Caco-2 (cell line): ENCODE data around the gene RNU7-1. TPM values are rescaled to one million over a fixed set of nuclear protein-coding genes. Genes with fewer than 3 reads are reported as not detected.

Experiments used
- BruUV-seq: library from RNA; stranded (reverse); fragments of 400-500 nt; replicated peaks from 2 replicates; lab custom pipeline; 2021; lab: Mats Ljungman, UMichigan
- CTCF ChIA-PET: fragments of 300-600 bp; sonication (Branson Sonifier 250); formaldehyde crosslinking; loops from one replicate; lab custom pipeline; 2022; ENCODE audit warnings: antibody characterized with exemption; lab: Charles Lee
- POLR2A ChIA-PET: fragments of 300-600 bp; sonication (Branson Sonifier 250); formaldehyde crosslinking; loops from one replicate; lab custom pipeline; 2022; ENCODE audit warnings: antibody characterized with exemption; lab: Charles Lee
- DNase-seq, 2 experiments: peaks; one replicate each; pipeline versions ENCODE4 v3.0.0 to v3.0.0-alpha.2; 2020 to 2022
- H3K27me3 ChIP-seq: replicated peaks from 2 replicates; pipeline ENCODE4 v1.6.0; 2011; ENCODE audit warnings: low read length; ENCODE audit not compliant: control insufficient read depth, insufficient read depth
- H3K36me3 ChIP-seq: 2 replicates; pipeline ENCODE4 v1.5.1; 2011; ENCODE audit warnings: low read length; ENCODE audit not compliant: control insufficient read depth, insufficient read depth
- H3K4me1 ChIP-seq: fragments of 250-450 bp; sonication (Bioruptor Pico); 2 replicates; pipeline ENCODE4 v1.5.1; 2020; ENCODE audit warnings: mild to moderate bottlenecking
- H3K4me3 ChIP-seq: 2 replicates; pipeline ENCODE4 v1.5.1; 2011; ENCODE audit warnings: low read depth, mild to moderate bottlenecking, control low read depth, low read length
- H3K9me3 ChIP-seq: fragments of 250-450 bp; sonication (Bioruptor Pico); 2 replicates; pipeline ENCODE4 v1.5.1; 2020; ENCODE audit warnings: mild to moderate bottlenecking, moderate library complexity
- H3K27ac Mint-ChIP-seq: one replicate; pipeline ENCODE4 v1.8.0; 2022; ENCODE audit warnings: mixed read lengths; ENCODE audit not compliant: unreplicated experiment
- H3K27me3 Mint-ChIP-seq: one replicate; pipeline ENCODE4 v1.8.0; 2022; ENCODE audit warnings: mixed read lengths; ENCODE audit not compliant: insufficient read depth, unreplicated experiment
- H3K36me3 Mint-ChIP-seq: one replicate; pipeline ENCODE4 v1.8.0; 2022; ENCODE audit warnings: mild to moderate bottlenecking, mixed read lengths; ENCODE audit not compliant: insufficient read depth, unreplicated experiment
- H3K4me1 Mint-ChIP-seq: one replicate; pipeline ENCODE4 v1.8.0; 2022; ENCODE audit warnings: low read depth, mixed read lengths; ENCODE audit not compliant: unreplicated experiment
- H3K4me3 Mint-ChIP-seq: one replicate; pipeline ENCODE4 v1.8.0; 2022; ENCODE audit warnings: mild to moderate bottlenecking, moderate library complexity, mixed read lengths; ENCODE audit not compliant: unreplicated experiment
- H3K9me3 Mint-ChIP-seq: one replicate; pipeline ENCODE4 v1.8.0; 2022; ENCODE audit warnings: mixed read lengths; ENCODE audit not compliant: unreplicated experiment
- intact Hi-C: fragments of 100-400 bp; cut with micrococcal nuclease; formaldehyde crosslinking; loops from one replicate; pipeline ENCODE4 v1.10.0; 2022; ENCODE audit not compliant: unreplicated experiment
- total RNA-seq: library from RNA; stranded (reverse); gene quantifications from 2 replicates; pipeline ENCODE4 v1.2.3, GENCODE V29; 2022
- TF ChIP-seq, protein P1 (sequence below), 2 experiments: fragments of 200-600 bp in 1 of 2; IDR thresholded peaks; 1 replicate in 1 of 2; 2 replicates in 1 of 2; pipeline versions ENCODE4 v1.5.1 to v1.8.0; 2011 to 2022; ENCODE audit warnings: antibody characterized with exemption in 1 of 2, control low read depth in 1 of 2, inconsistent platforms in 1 of 2, low read depth in 1 of 2, low read length in 1 of 2, mild to moderate bottlenecking in 1 of 2, moderate library complexity in 1 of 2; ENCODE audit not compliant: insufficient read depth in 1 of 2, severe bottlenecking in 1 of 2, unreplicated experiment in 1 of 2

RNU7-1 gene
- total RNA-seq, 1 experiment from 2014 or later = not detected

- peak overlapping the region; percentile 99 for H3K27ac Mint-ChIP-seq
- peaks cover 18% of the 10 kb centered on the region for H3K4me1 ChIP-seq
- H3K36me3 ChIP-seq = no peaks in the 10 kb centered on the region
- TF ChIP-seq, protein P1, sequence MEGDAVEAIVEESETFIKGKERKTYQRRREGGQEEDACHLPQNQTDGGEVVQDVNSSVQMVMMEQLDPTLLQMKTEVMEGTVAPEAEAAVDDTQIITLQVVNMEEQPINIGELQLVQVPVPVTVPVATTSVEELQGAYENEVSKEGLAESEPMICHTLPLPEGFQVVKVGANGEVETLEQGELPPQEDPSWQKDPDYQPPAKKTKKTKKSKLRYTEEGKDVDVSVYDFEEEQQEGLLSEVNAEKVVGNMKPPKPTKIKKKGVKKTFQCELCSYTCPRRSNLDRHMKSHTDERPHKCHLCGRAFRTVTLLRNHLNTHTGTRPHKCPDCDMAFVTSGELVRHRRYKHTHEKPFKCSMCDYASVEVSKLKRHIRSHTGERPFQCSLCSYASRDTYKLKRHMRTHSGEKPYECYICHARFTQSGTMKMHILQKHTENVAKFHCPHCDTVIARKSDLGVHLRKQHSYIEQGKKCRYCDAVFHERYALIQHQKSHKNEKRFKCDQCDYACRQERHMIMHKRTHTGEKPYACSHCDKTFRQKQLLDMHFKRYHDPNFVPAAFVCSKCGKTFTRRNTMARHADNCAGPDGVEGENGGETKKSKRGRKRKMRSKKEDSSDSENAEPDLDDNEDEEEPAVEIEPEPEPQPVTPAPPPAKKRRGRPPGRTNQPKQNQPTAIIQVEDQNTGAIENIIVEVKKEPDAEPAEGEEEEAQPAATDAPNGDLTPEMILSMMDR (IDR thresholded peaks at IDR 0.05; ENCODE audit: insufficient read depth in 1 of 2, low read depth in 1 of 2, low read length in 1 of 2, severe bottlenecking in 1 of 2, unreplicated experiment in 1 of 2) = peak in 1 of 2 experiments; percentile 16
- intact Hi-C loops = loop anchor here (1.0 kb wide), 6 partner anchors 16 to 167 kb away; partner anchors contain the start of gene LPCAT3
- H3K4me3 ChIP-seq = peak overlapping the region; percentile 64
- peaks cover 59% of the 10 kb centered on the region for H3K36me3 Mint-ChIP-seq
- peaks cover 4% of the 10 kb centered on the region for H3K27me3 Mint-ChIP-seq
- DNase-seq = peak; percentile 100
- no peaks in the 10 kb centered on the region for H3K9me3 Mint-ChIP-seq
- H3K9me3 ChIP-seq = no peaks in the 10 kb centered on the region
- CTCF ChIA-PET = interaction anchor here (0.5 to 6.0 kb wide), 31 partner anchors 8 to 258 kb away, joined by 3 to 241 read pairs (median 5); partner anchors contain the start of genes C1RL, C1S, LPCAT3 and SPSB2
- BruUV-seq = no TSS peak
- peaks cover 40% of the 10 kb centered on the region for H3K4me1 Mint-ChIP-seq
- H3K27me3 ChIP-seq = no peaks in the 10 kb centered on the region
- peak overlapping the region; percentile 88 for H3K4me3 Mint-ChIP-seq
- POLR2A ChIA-PET = interaction anchor here (0.5 to 5.2 kb wide), 24 partner anchors 9 to 333 kb away, joined by 3 to 237 read pairs (median 6); partner anchors contain the start of genes ATN1, C1RL, CDCA3 and COPS7A
Measured at GRCh38 chr12:6946033-6946919, 2.7 kb downstream of the RNU7-1 start.

GRCh38 chr12:6946920-6947374 is 3.3 kb downstream of the RNU7-1 start:
- Histone ChIP-seq H3K27me3 (no peaks in the 10 kb centered on the region), H3K4me1 (peaks cover 18% of the 10 kb centered on the region), H3K36me3 (no peaks in the 10 kb centered on the region), H3K9me3 (no peaks in the 10 kb centered on the region), H3K4me3 (peak overlapping the region; percentile 64)
- Mint-ChIP-seq H3K9me3 (no peaks in the 10 kb centered on the region), H3K36me3 (peaks cover 52% of the 10 kb centered on the region), H3K4me3 (peak overlapping the region; percentile 88), H3K27ac (peak overlapping the region; percentile 99), H3K4me1 (peaks cover 40% of the 10 kb centered on the region), H3K27me3 (peaks cover 4% of the 10 kb centered on the region)
- CTCF ChIA-PET = interaction anchor here (0.7 to 6.0 kb wide), 20 partner anchors 9 to 698 kb away, joined by 3 to 241 read pairs (median 8); partner anchors contain the start of genes C1RL, C1S, LPCAT3 and SPSB2
- DNase-seq = no peak
- POLR2A ChIA-PET = interaction anchor here (0.6 to 5.2 kb wide), 11 partner anchors 9 to 179 kb away, joined by 4 to 237 read pairs (median 17); partner anchors contain the start of genes C1RL, CDCA3 and USP5
- TF ChIP-seq, protein P1 (IDR thresholded peaks at IDR 0.05; ENCODE audit: insufficient read depth in 1 of 2, low read depth in 1 of 2, low read length in 1 of 2, severe bottlenecking in 1 of 2, unreplicated experiment in 1 of 2) = no peak
- no TSS peak for BruUV-seq
- intact Hi-C loops = loop anchor here (1.0 kb wide), 6 partner anchors 15 to 166 kb away; partner anchors contain the start of gene LPCAT3

DNA sequence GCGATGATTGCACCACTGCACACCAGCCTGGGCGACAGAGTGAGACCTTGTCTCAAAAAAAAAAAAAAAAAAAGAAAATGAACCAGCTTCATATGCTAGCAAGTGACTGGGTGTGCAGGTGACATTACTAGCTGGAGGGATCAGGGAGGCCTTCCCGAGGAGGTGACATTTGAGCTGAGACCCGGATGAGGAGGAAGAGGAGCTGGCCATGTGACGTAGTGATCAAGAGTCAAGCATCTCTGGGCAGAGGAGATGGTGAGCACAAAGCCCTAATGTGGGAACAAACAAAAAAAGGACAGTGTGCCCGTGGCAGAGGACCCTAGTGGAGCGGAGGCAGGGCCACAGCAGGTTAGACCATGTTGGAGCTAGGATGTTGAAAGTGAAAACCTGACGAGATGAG is 4.0 kb downstream of the RNU7-1 start:
- Histone ChIP-seq H3K36me3 (no peaks in the 10 kb centered on the region), H3K4me3 (peak overlapping the region; percentile 64), H3K27me3 (no peaks in the 10 kb centered on the region), H3K4me1 (peaks cover 18% of the 10 kb centered on the region), H3K9me3 (no peaks in the 10 kb centered on the region)
- H3K4me1 Mint-ChIP-seq = peaks cover 34% of the 10 kb centered on the region
- no peaks in the 10 kb centered on the region for H3K9me3 Mint-ChIP-seq
- TF ChIP-seq, protein P1 (IDR thresholded peaks at IDR 0.05; ENCODE audit: insufficient read depth in 1 of 2, low read depth in 1 of 2, low read length in 1 of 2, severe bottlenecking in 1 of 2, unreplicated experiment in 1 of 2) = no peak
- no peak overlapping the region for H3K27ac Mint-ChIP-seq
- ChIA-PET POLR2A (interaction anchor here (2.7 to 5.2 kb wide), 3 partner anchors 15 to 161 kb away, joined by 17 to 237 read pairs (median 50); partner anchors contain the start of gene C1RL), CTCF (interaction anchor here (0.6 to 6.0 kb wide), 6 partner anchors 10 to 697 kb away, joined by 3 to 241 read pairs (median 8); partner anchors contain the start of gene SPSB2)
- no peak overlapping the region for H3K4me3 Mint-ChIP-seq
- peaks cover 46% of the 10 kb centered on the region for H3K36me3 Mint-ChIP-seq
- peaks cover 4% of the 10 kb centered on the region for H3K27me3 Mint-ChIP-seq
- BruUV-seq = no TSS peak
- intact Hi-C loops = no loop called here
- DNase-seq = no peak
